SK-N-SH (cell line): ENCODE measurements around the gene TTC39C.

Source experiments
- CHD2 ChIP-seq: fragments of 150-350 bp; IDR thresholded peaks from 2 replicates; pipeline ENCODE4 v1.6.1; 2018; ENCODE audit warnings: low read length; ENCODE audit not compliant: partially characterized antibody
- CTCF ChIP-seq: fragments of 200-600 bp; sonication (generic); IDR thresholded peaks from 2 replicates; pipeline ENCODE4 v1.6.1; 2017; ENCODE audit warnings: antibody characterized with exemption, mild to moderate bottlenecking, moderate library complexity
- EP300 ChIP-seq, 2 experiments: IDR thresholded peaks; 2 replicates each; pipeline versions ENCODE4 v1.4.0 to v1.6.1; 2012; ENCODE audit warnings: borderline replicate concordance in 1 of 2, low read depth in 1 of 2, low read length in 1 of 2
- EZH2phosphoT487 ChIP-seq: fragments of 200-600 bp; sonication (generic); IDR thresholded peaks from 2 replicates; pipeline ENCODE4 v1.6.1; 2017; ENCODE audit warnings: low read depth, mixed run types, mild to moderate bottlenecking, antibody characterized with exemption, moderate library complexity, borderline replicate concordance
- FOXM1 ChIP-seq: IDR thresholded peaks from 2 replicates; pipeline ENCODE4 v1.4.0; 2012; ENCODE audit warnings: low read depth, mild to moderate bottlenecking
- JUND ChIP-seq: IDR thresholded peaks from 2 replicates; pipeline ENCODE4 v1.4.0; 2012
- MEF2A ChIP-seq: IDR thresholded peaks from 2 replicates; pipeline ENCODE4 v1.4.0; 2012; ENCODE audit warnings: low read depth, borderline replicate concordance
- MXI1 ChIP-seq: IDR thresholded peaks from 2 replicates; pipeline ENCODE4 v1.6.1; 2012; ENCODE audit warnings: mild to moderate bottlenecking, low read depth, low read length, improper control_type of control experiment
- POLR2AphosphoS5 ChIP-seq: IDR thresholded peaks from 2 replicates; pipeline ENCODE4 v1.6.1; 2012; ENCODE audit warnings: low read depth, low read length
- RAD21 ChIP-seq: IDR thresholded peaks from 2 replicates; pipeline ENCODE4 v1.6.1; 2012; ENCODE audit warnings: mild to moderate bottlenecking, low read length
- YY1 ChIP-seq: IDR thresholded peaks from 2 replicates; pipeline ENCODE4 v1.4.0; 2012; ENCODE audit warnings: low read depth, mild to moderate bottlenecking
- ZBTB33 ChIP-seq: IDR thresholded peaks from 2 replicates; pipeline ENCODE4 v1.4.0; 2012; ENCODE audit warnings: low read depth, borderline replicate concordance
- TF ChIP-seq, protein P1 (sequence below): IDR thresholded peaks from 2 replicates; pipeline ENCODE4 v1.6.1; 2012; ENCODE audit warnings: mild to moderate bottlenecking, low read depth, low read length, moderate library complexity
- TF ChIP-seq, protein P2 (sequence below): fragments of 150-350 bp; IDR thresholded peaks from 2 replicates; pipeline ENCODE4 v1.6.1; 2017; ENCODE audit warnings: antibody characterized with exemption, low read length, low read depth, borderline replicate concordance

DNA sequence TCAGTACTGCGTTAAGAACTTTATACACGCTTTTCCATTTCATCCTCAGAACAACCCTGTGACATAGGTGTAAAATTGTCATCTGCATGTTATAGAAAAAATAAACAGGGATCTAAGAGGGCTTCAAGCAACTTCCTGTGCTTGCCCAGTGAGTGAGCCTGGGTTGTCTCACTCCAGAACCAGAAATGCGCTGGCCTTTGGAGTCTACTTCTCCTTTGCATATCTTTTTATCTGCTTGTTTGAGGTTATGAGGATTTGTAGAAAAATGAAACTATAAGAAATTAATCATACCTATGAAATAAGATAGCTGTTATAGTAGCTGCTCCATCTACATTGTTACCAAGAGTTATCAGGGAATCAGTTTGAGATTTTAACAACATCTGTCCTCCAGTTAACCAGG, 69.0 kb downstream of the TTC39C start:
- TF ChIP-seq MEF2A (no peak), MXI1 (no peak), POLR2AphosphoS5 (no peak), CTCF (no peak), EZH2phosphoT487 (no peak), RAD21 (no peak), JUND (no peak), YY1 (no peak), EP300 (IDR thresholded peaks at IDR 0.05; ENCODE audit: borderline replicate concordance in 1 of 2, low read depth in 1 of 2, low read length in 1 of 2) (no peak), FOXM1 (no peak), CHD2 (no peak), ZBTB33 (no peak)
- TF ChIP-seq, protein P1, sequence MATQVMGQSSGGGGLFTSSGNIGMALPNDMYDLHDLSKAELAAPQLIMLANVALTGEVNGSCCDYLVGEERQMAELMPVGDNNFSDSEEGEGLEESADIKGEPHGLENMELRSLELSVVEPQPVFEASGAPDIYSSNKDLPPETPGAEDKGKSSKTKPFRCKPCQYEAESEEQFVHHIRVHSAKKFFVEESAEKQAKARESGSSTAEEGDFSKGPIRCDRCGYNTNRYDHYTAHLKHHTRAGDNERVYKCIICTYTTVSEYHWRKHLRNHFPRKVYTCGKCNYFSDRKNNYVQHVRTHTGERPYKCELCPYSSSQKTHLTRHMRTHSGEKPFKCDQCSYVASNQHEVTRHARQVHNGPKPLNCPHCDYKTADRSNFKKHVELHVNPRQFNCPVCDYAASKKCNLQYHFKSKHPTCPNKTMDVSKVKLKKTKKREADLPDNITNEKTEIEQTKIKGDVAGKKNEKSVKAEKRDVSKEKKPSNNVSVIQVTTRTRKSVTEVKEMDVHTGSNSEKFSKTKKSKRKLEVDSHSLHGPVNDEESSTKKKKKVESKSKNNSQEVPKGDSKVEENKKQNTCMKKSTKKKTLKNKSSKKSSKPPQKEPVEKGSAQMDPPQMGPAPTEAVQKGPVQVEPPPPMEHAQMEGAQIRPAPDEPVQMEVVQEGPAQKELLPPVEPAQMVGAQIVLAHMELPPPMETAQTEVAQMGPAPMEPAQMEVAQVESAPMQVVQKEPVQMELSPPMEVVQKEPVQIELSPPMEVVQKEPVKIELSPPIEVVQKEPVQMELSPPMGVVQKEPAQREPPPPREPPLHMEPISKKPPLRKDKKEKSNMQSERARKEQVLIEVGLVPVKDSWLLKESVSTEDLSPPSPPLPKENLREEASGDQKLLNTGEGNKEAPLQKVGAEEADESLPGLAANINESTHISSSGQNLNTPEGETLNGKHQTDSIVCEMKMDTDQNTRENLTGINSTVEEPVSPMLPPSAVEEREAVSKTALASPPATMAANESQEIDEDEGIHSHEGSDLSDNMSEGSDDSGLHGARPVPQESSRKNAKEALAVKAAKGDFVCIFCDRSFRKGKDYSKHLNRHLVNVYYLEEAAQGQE = no peak
- TF ChIP-seq, protein P2, sequence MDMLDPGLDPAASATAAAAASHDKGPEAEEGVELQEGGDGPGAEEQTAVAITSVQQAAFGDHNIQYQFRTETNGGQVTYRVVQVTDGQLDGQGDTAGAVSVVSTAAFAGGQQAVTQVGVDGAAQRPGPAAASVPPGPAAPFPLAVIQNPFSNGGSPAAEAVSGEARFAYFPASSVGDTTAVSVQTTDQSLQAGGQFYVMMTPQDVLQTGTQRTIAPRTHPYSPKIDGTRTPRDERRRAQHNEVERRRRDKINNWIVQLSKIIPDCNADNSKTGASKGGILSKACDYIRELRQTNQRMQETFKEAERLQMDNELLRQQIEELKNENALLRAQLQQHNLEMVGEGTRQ = no peak
